Breast epithelium (tissue), 4 donors: ENCODE data around the gene TGIF2. TPM values are rescaled to one million over a fixed set of nuclear protein-coding genes. Genes with fewer than 3 reads are reported as not detected.

ENCODE experiments used
- DNase-seq, 2 donors: peaks; one replicate each; pipeline ENCODE4 v3.0.0-alpha.2; 2019; ENCODE audit warnings: low spot score in 2 of 2
- H3K27ac ChIP-seq, 2 donors: fragments of 200-600 bp; sonication (generic) in 1 of 2; one replicate each; pipeline ENCODE4 v1.5.1; 2016 to 2019; ENCODE audit warnings: mild to moderate bottlenecking in 1 of 2
- H3K27me3 ChIP-seq, 2 donors: fragments of 200-600 bp; sonication (generic) in 1 of 2; one replicate each; pipeline versions ENCODE4 v1.5.1 to v1.6.0; 2017 to 2019; ENCODE audit warnings: control low read depth in 1 of 2, mild to moderate bottlenecking in 1 of 2
- H3K36me3 ChIP-seq: fragments of 200-600 bp; one replicate; pipeline ENCODE4 v1.5.1; 2019
- H3K4me1 ChIP-seq, 2 donors: fragments of 200-600 bp; sonication (generic); one replicate each; pipeline ENCODE4 v1.5.1; 2016 to 2019; ENCODE audit warnings: control low read depth in 1 of 2
- H3K4me3 ChIP-seq, 3 donors: fragments of 200-600 bp; sonication (generic); 1 replicate in 2 of 3; 2 replicates in 1 of 3; pipeline ENCODE4 v1.5.1; 2016 to 2019; ENCODE audit warnings: mild to moderate bottlenecking in 3 of 3, moderate library complexity in 2 of 3
- H3K9me3 ChIP-seq, 2 donors: fragments of 200-600 bp; sonication (generic) in 1 of 2; one replicate each; pipeline ENCODE4 v1.5.1; 2016 to 2019; ENCODE audit warnings: control low read depth in 1 of 2
- CTCF ChIP-seq, 3 donors: fragments of 450-650 bp; IDR thresholded peaks; one replicate each; pipeline ENCODE4 v1.5.1; 2016 to 2017; ENCODE audit warnings: antibody characterized with exemption in 3 of 3, mild to moderate bottlenecking in 3 of 3, moderate library complexity in 3 of 3
- POLR2A ChIP-seq: fragments of 450-650 bp; IDR thresholded peaks from one replicate; pipeline ENCODE4 v1.6.1; 2016; ENCODE audit warnings: antibody characterized with exemption, mild to moderate bottlenecking, moderate library complexity
- POLR2AphosphoS5 ChIP-seq, 3 donors: sonication (generic); formaldehyde crosslinking; IDR thresholded peaks; one replicate each; pipeline ENCODE4 v1.6.1; 2017; ENCODE audit warnings: antibody characterized with exemption in 3 of 3
- intact Hi-C: fragments of 100-400 bp; cut with DNase I; formaldehyde crosslinking; loops from one replicate; pipeline ENCODE4 v1.15.1; 2023; ENCODE audit warnings: low total_unique reads
- total RNA-seq, 3 donors: library from RNA; depleted of rRNA; stranded (reverse); fragments of >200 nt; gene quantifications; one replicate each; pipeline ENCODE4 v1.1.0, GENCODE V29; 2016

Gene TGIF2
- total RNA-seq, 3 donors from 2014 or later, result 9.9 to 14.3 (median 13.4) TPM

GRCh38 chr20:36628076-36628475 is 54.7 kb downstream of the TGIF2 start:
- H3K36me3 ChIP-seq, result no peaks in the 10 kb centered on the region
- H3K27me3 ChIP-seq, result no peaks in the 10 kb centered on the region
- no peaks in the 10 kb centered on the region for H3K4me1 ChIP-seq
- no peak for DNase-seq
- H3K9me3 ChIP-seq, result no peaks in the 10 kb centered on the region
- intact Hi-C loops, result no loop called here
- TF ChIP-seq CTCF (IDR thresholded peaks at IDR 0.05), result no peak
- no peak for TF ChIP-seq POLR2A
- no peak overlapping the region for H3K27ac ChIP-seq
- no peak overlapping the region for H3K4me3 ChIP-seq

DNA sequence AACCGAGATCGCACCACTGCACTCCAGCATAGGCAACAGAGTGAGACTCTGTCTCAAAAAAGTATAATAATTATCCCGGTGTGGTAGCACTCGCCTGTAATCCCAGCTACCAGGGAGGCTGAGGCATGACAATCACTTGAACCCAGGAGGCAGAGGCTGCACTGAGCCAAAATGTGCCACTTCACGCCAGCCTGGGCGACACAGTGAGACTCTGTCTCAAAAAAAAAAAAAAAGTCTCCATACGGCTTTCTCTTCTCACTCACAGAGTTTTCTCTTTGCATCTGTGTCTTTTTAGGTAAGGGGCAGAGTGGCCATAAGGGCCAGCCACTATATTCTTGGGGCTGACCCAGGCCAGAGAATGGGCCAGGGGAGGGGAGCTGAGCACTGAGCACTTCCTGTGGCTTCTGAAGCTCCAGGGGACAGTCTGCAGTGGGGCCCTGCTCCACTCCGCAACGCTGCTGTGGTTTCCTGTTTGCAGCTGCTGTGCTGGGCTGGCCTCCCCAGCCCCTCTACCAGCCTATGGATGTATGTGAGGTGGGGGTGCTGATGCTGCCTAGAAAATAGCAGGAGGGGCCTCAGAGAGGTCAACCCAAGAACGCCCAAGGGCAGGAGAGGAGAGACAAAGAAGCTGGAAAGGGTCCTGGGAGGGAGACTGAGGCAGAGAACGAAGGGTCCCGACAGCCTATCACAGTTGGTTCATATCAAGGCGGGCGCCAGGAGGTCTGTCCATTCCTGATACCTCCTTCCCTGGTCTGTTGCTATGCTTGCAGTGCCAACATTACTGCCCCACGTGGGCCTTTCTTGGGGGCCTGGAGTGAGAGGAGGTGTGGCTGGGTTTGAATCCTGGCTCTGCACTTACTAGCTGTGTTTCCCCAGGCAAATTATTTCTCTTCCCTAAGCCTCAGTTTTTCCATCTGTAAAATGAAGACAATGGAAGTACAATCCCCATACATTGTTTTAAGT is 56.6 kb downstream of the TGIF2 start:
- TF ChIP-seq CTCF (IDR thresholded peaks at IDR 0.05), result no peak
- TF ChIP-seq POLR2A, result no peak
- no peak for TF ChIP-seq POLR2AphosphoS5 (IDR thresholded peaks at IDR 0.05)
- no peak for DNase-seq
- H3K9me3 ChIP-seq, result no peaks in the 10 kb centered on the region

DNA sequence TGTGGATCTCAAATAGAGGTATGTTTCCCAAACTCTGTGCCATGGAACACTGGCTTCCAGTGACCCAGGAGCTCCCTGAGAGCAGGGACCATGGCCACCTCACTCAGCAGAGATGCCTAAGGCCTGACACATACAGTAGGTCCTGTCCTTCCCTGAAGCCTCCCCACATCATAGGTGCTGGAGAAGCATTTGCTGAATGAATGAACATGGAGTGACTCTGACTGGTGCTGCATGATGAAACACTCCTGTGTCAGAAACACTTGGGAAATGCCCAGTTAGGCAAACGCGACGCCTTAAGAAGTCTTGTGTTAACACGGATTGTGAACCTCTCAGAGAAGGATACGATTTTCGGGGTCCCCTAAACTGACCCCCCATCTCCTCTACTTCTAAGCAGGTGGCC is 58.2 kb downstream of the TGIF2 start:
- TF ChIP-seq POLR2A (no peak), CTCF (IDR thresholded peaks at IDR 0.05) (no peak), POLR2AphosphoS5 (IDR thresholded peaks at IDR 0.05) (no peak)
- Histone ChIP-seq H3K36me3 (no peaks in the 10 kb centered on the region), H3K27me3 (no peaks in the 10 kb centered on the region), H3K27ac (no peak overlapping the region), H3K4me3 (no peak overlapping the region), H3K4me1 (no peaks in the 10 kb centered on the region), H3K9me3 (no peaks in the 10 kb centered on the region)
- intact Hi-C loops, result no loop called here
- no peak for DNase-seq

More for the DNA sequence above, 56.6 kb downstream of the TGIF2 start:
- Histone ChIP-seq H3K4me1 (no peaks in the 10 kb centered on the region), H3K4me3 (no peak overlapping the region), H3K27ac (no peak overlapping the region), H3K27me3 (no peaks in the 10 kb centered on the region), H3K36me3 (no peaks in the 10 kb centered on the region)
- intact Hi-C loops, result no loop called here

GRCh38 chr20:36632147-36632486 is 58.7 kb downstream of the TGIF2 start:
- Histone ChIP-seq H3K36me3 (no peaks in the 10 kb centered on the region), H3K27ac (no peak overlapping the region), H3K4me1 (no peaks in the 10 kb centered on the region), H3K9me3 (no peaks in the 10 kb centered on the region), H3K27me3 (no peaks in the 10 kb centered on the region), H3K4me3 (no peak overlapping the region)
- no peak for DNase-seq
- intact Hi-C loops, result no loop called here
- no peak for TF ChIP-seq CTCF (IDR thresholded peaks at IDR 0.05)
- no peak for TF ChIP-seq POLR2A
- TF ChIP-seq POLR2AphosphoS5 (IDR thresholded peaks at IDR 0.05), result no peak

DNA sequence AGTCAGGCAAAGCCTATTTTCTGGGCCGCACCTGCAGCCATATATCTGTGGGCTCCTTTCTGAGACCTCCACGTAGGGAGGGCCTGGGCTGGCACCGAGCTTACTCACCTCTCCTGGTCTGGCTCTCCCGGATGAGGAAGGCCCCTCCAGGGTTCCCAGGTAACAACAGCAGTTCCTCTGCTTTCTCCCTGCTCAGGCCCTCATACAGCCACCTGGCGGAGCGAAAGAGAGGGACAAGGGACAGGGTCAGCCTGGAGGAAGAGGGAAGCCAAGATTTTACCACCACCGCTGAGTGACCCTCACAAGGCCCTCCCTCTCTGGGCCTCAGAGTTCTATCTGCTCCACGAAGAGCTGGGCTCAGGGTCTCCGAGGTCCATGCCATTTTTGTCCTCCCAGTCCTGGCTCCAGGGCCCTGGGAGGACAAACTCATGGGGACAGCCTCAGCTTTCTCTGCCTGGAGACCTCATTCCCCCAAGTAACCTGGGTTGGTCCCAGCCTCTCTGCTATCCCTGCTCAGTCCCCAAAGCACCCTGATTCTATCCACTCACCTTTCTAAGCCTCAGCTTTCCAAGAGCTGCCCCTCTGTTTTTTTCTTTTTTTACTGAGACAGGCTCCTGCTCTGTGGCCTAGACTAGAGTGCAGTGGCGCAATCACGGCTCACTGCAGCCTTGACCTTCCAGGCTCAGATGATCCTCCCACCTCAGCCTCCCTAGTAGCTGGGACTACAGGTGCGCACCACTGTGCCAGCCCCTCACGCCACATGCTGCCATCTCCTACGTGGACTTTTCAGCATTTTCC is 59.3 kb downstream of the TGIF2 start:
- H3K36me3 ChIP-seq, result no peaks in the 10 kb centered on the region
- TF ChIP-seq CTCF (IDR thresholded peaks at IDR 0.05) (no peak), POLR2AphosphoS5 (IDR thresholded peaks at IDR 0.05) (no peak), POLR2A (no peak)
- DNase-seq, result no peak
- H3K4me3 ChIP-seq, result no peak overlapping the region
- H3K27me3 ChIP-seq, result no peaks in the 10 kb centered on the region
- no peaks in the 10 kb centered on the region for H3K4me1 ChIP-seq
- intact Hi-C loops, result no loop called here
- no peaks in the 10 kb centered on the region for H3K9me3 ChIP-seq
- no peak overlapping the region for H3K27ac ChIP-seq
